ENCODE measurements around the gene ZNF337.

Gene ZNF337

DNA sequence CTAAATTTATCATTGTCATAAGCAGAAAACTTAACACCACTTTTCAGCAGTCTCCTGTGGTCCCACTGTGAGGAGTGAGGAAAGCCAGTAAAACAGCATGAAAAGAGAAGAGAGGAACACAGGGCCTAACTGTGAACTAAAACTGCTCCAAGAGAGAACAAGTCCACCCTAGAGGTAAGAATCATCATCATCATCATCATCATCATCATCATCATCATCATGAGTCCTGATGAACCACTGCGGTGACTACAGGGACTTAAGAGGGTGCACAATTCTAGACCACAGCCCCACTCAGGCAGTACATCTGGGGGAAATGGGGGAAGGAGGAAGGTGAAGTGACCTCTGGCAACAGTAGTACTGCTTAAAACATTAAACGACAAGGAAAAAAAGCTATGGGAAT lies 13.6 kb downstream of the ZNF337 start:
- no peak for DNase-seq (ENCODE audit: low read depth in 1 of 2, low spot score in 1 of 2)
- Histone ChIP-seq H3K4me3 (replicated peaks; ENCODE audit: insufficient read depth, low read length) (no peak overlapping the region), H3K27me3 (ENCODE audit: insufficient read depth, poor library complexity, severe bottlenecking) (no peaks in the 10 kb centered on the region), H3K27ac (replicated peaks) (no peak overlapping the region)
- TF ChIP-seq GABPA (IDR thresholded peaks at IDR 0.05; ENCODE audit: low read depth) (no peak), SPI1 (IDR thresholded peaks at IDR 0.05; ENCODE audit: borderline replicate concordance, low read depth) (no peak), POLR2AphosphoS5 (IDR thresholded peaks at IDR 0.05; ENCODE audit: low read depth) (no peak)

DNA sequence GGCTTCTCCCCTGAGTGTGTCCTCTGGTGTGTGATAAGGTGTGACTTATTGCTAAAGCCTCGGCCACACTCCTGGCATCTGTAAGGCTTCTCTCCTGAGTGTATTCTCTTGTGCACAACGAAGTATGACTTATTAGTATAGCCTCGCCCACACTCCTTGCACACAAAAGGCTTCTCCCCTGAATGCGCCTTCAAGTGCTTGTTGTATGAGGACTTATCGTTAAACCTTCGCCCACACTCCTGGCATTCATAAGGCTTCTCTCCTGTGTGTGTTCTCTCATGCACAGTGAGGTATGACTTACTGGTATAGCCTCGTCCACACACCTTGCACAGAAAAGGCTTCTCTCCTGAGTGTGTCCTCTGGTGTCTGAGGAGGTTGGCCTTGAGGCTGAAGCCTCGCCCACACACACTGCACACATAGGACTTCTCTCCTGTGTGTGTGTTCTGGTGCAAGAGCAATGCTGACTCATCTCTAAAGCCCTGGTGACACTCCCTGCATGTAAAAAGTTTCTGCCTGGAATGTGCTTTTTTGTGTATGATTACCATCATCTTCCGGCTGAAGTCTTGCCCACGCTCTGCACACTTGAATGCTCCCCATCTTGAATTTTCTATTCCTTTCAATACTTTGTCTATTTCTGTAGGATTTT lies 20.4 kb downstream of the ZNF337 start:
- TF ChIP-seq, protein P1, sequence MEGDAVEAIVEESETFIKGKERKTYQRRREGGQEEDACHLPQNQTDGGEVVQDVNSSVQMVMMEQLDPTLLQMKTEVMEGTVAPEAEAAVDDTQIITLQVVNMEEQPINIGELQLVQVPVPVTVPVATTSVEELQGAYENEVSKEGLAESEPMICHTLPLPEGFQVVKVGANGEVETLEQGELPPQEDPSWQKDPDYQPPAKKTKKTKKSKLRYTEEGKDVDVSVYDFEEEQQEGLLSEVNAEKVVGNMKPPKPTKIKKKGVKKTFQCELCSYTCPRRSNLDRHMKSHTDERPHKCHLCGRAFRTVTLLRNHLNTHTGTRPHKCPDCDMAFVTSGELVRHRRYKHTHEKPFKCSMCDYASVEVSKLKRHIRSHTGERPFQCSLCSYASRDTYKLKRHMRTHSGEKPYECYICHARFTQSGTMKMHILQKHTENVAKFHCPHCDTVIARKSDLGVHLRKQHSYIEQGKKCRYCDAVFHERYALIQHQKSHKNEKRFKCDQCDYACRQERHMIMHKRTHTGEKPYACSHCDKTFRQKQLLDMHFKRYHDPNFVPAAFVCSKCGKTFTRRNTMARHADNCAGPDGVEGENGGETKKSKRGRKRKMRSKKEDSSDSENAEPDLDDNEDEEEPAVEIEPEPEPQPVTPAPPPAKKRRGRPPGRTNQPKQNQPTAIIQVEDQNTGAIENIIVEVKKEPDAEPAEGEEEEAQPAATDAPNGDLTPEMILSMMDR (IDR thresholded peaks at IDR 0.05; ENCODE audit: insufficient read depth, low read length), result no peak
- TF ChIP-seq, protein P2, sequence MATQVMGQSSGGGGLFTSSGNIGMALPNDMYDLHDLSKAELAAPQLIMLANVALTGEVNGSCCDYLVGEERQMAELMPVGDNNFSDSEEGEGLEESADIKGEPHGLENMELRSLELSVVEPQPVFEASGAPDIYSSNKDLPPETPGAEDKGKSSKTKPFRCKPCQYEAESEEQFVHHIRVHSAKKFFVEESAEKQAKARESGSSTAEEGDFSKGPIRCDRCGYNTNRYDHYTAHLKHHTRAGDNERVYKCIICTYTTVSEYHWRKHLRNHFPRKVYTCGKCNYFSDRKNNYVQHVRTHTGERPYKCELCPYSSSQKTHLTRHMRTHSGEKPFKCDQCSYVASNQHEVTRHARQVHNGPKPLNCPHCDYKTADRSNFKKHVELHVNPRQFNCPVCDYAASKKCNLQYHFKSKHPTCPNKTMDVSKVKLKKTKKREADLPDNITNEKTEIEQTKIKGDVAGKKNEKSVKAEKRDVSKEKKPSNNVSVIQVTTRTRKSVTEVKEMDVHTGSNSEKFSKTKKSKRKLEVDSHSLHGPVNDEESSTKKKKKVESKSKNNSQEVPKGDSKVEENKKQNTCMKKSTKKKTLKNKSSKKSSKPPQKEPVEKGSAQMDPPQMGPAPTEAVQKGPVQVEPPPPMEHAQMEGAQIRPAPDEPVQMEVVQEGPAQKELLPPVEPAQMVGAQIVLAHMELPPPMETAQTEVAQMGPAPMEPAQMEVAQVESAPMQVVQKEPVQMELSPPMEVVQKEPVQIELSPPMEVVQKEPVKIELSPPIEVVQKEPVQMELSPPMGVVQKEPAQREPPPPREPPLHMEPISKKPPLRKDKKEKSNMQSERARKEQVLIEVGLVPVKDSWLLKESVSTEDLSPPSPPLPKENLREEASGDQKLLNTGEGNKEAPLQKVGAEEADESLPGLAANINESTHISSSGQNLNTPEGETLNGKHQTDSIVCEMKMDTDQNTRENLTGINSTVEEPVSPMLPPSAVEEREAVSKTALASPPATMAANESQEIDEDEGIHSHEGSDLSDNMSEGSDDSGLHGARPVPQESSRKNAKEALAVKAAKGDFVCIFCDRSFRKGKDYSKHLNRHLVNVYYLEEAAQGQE (IDR thresholded peaks at IDR 0.05; ENCODE audit: insufficient replicate concordance, low read depth), result no peak
- no peak for TF ChIP-seq POLR2AphosphoS5 (IDR thresholded peaks at IDR 0.05; ENCODE audit: low read depth)
- TF ChIP-seq GABPA (IDR thresholded peaks at IDR 0.05; ENCODE audit: low read depth), result no peak
- no peak for TF ChIP-seq SPI1 (IDR thresholded peaks at IDR 0.05; ENCODE audit: borderline replicate concordance, low read depth)
- Histone ChIP-seq H3K27ac (replicated peaks) (no peak overlapping the region), H3K4me3 (replicated peaks; ENCODE audit: insufficient read depth, low read length) (no peak overlapping the region), H3K27me3 (ENCODE audit: insufficient read depth, poor library complexity, severe bottlenecking) (no peaks in the 10 kb centered on the region)
- DNase-seq (ENCODE audit: low read depth in 1 of 2, low spot score in 1 of 2), result peak in 1 of 2 experiments; percentile 23

- DNase-seq (ENCODE audit: low read depth in 1 of 2, low spot score in 1 of 2), result peak in 1 of 2 experiments; percentile 16
- no peak overlapping the region for H3K4me3 ChIP-seq (replicated peaks; ENCODE audit: insufficient read depth, low read length)
- H3K27me3 ChIP-seq (ENCODE audit: insufficient read depth, poor library complexity, severe bottlenecking), result no peaks in the 10 kb centered on the region
- H3K27ac ChIP-seq (replicated peaks), result no peak overlapping the region
- TF ChIP-seq, protein P2 (IDR thresholded peaks at IDR 0.05; ENCODE audit: insufficient replicate concordance, low read depth), result no peak
- no peak for TF ChIP-seq POLR2AphosphoS5 (IDR thresholded peaks at IDR 0.05; ENCODE audit: low read depth)
- TF ChIP-seq GABPA (IDR thresholded peaks at IDR 0.05; ENCODE audit: low read depth), result no peak
- TF ChIP-seq, protein P1 (IDR thresholded peaks at IDR 0.05; ENCODE audit: insufficient read depth, low read length), result no peak
- TF ChIP-seq SPI1 (IDR thresholded peaks at IDR 0.05; ENCODE audit: borderline replicate concordance, low read depth), result no peak
Observed at GRCh38 chr20:25675161-25675560, 21.5 kb downstream of the ZNF337 start.

DNA sequence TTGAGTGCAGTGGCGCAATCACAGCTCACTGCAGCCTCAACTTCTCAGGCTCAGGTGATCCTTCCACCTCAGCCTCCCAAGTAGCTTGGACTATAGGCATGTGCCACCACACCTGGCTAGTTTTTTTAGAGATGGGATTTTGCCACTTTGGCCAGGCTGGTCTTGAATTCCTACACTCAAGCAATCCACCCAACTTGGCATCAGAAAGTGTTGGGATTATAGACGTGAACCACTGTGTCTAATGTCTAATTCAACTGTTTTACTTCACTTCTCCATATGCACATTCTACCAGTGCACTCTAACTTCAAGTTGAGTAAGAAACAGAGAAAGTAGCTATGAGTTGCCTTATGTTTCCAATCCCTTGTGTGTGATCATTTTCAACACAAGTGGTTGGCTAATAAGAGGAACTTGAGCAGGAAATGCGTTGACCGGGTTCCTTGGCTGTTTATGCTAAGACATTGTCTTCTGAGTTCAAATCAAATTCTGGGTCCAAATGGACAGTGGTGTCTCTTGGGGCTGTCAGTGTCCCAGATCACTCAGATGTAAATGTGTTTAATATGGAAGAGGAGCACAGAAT lies 23.9 kb downstream of the ZNF337 start:
- H3K27me3 ChIP-seq (ENCODE audit: insufficient read depth, poor library complexity, severe bottlenecking), result no peaks in the 10 kb centered on the region
- peak; percentile 38; the same call in 1 of the 2 replicates for TF ChIP-seq SPI1 (IDR thresholded peaks at IDR 0.05; ENCODE audit: borderline replicate concordance, low read depth)
- no peak; the same call in 1 of the 2 replicates for TF ChIP-seq POLR2AphosphoS5 (IDR thresholded peaks at IDR 0.05; ENCODE audit: low read depth)
- H3K4me3 ChIP-seq (replicated peaks; ENCODE audit: insufficient read depth, low read length), result no peak overlapping the region
- peak in 1 of 2 experiments; percentile 66 for DNase-seq (ENCODE audit: low read depth in 1 of 2, low spot score in 1 of 2)
- peak overlapping the region; percentile 42 for H3K27ac ChIP-seq (replicated peaks)
